ENCODE measurements around the gene CLC. TPM values are rescaled to one million over a fixed set of nuclear protein-coding genes. Genes with fewer than 3 reads are reported as not detected.
"Not testable (repeated sequence)": the region's sequence is repeated elsewhere in the genome, so short reads cannot be mapped to it uniquely, and the experiment has no call there.

Gene CLC
- total RNA-seq, 1 donor from 2014 or later, result 1.4 TPM

DNA sequence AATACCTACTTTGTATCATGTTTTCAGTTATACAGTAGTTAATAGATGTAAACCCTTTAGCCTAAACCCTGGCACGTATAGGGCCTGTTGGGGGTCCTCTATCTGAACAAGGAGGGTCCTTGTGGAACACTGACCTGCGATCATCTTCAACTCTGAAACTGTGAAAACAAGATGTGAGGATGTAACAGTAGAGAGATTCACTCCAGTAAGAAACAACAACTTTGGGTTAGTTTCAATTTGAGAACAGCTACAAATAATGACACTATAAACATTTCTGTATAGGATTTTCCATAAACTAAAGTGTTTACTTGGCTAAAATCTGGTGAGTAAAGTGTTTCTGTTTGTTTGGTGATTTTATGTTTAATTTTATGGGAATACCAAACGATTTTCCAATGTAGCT is 2.1 kb downstream of the CLC start:
- intact Hi-C loops (cut with DNase I), result no loop called here
- DNase-seq (ENCODE audit: low spot score), result no peak
- ATAC-seq, result no peak

- intact Hi-C loops (cut with DNase I), result no loop called here
- ATAC-seq, result no peak
- DNase-seq (ENCODE audit: low spot score), result no peak
Observed at GRCh38 chr19:39733841-39734240, 4.0 kb downstream of the CLC start.

- ATAC-seq, result no peak
- DNase-seq (ENCODE audit: low spot score), result no peak
- intact Hi-C loops (cut with DNase I), result no loop called here
Observed at GRCh38 chr19:39731685-39732084, 6.1 kb downstream of the CLC start.

DNA sequence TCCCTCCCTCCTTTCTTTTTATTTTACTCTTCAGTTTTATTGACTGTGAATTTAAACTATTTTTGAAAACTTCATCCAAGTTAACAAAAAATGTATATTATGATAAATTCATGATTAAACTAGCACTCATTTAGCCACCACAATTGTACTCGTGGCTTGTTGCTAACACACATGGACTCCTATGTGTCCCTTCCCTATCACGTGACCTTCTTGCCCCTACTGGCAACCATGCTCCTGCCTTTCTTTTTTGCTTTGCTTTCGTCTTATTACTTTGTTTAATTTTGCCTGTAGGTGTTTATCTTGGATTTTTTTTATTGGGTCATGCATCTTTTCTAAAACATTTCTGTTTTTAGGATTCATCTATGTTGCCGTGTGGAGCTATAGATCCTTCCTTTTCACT is 8.2 kb downstream of the CLC start:
- DNase-seq (ENCODE audit: low spot score), result no peak
- intact Hi-C loops (cut with DNase I), result no loop called here
- ATAC-seq, result no peak

GRCh38 chr19:39728040-39728439 is 9.8 kb downstream of the CLC start:
- DNase-seq (ENCODE audit: low spot score), result no peak
- ATAC-seq, result no peak
- intact Hi-C loops (cut with DNase I), result no loop called here

DNA sequence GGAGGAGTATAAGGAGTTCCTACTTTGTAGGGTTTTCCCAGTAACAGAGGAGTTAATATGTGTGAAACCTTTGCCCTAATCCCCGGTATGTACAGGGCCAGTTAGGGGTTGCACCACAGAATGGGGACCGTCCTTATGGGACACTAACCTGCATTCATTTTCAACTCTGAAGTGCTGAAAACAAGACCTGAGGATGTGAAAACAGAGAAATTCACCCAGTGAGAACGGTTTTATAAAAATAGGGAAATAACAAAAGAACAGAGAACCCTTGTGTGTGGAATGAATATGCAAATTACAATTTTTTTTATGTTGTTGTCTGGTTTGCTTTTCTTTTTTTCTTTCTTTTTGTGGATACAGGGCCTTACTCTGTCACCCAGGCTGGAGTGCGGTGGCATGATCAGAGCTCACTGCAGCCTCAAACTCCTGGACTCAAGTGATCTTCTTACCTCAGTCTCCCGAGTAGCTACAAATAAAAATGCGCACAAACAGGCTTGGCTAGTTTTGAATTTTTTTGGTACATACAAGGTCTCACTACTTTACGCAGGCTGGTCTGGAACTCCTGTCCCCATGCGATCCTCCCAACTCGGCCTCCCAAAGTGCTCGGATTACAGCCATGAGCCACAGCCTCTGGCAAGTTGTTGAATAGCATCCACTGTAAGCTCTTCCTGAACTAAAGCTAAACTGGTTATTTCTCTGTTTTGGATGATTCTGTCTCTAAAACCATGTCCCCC is 10.6 kb downstream of the CLC start:
- DNase-seq (ENCODE audit: low spot score) (no peak), ATAC-seq (no peak)
- intact Hi-C loops (cut with DNase I), result no loop called here

DNA sequence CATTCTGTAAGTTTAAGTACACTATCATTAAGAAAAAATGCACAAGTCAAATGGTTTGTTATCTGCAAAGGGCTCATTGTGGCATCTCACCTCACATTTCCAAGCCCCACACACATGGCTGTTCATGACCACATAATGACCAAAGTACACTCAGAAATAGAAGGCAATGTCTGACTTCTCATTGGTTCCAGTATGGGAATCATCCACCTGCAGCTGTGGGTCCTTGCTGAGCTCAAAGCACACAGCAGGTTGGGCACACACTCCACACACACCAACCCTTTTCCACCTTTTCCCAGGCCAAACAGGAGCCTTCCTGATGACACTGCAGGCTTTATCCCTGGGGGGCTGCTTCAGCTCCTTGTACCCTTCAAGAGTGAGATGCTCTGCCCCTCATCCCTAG is 11.8 kb downstream of the CLC start:
- intact Hi-C loops (cut with DNase I), result no loop called here
- ATAC-seq, result no peak
- DNase-seq (ENCODE audit: low spot score), result no peak

DNA sequence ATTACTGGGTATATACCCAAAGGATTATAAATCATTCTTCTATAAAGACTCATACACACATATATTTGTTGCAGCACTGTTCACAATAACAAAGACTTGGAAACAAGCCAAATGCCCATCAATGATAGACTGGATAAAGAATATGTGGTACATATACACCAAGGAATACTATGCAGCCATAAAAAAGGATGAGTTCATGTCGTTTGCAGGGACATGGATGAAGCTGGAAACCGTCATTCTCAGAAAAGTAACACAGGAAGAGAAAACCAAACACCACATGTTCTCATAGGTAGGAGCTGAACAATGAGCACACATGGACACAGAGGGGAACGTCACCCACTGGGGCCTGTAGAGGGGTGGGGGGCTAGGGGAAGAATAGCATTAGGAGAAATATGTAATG is 17.7 kb downstream of the CLC start:
- intact Hi-C loops (cut with DNase I); ATAC-seq; DNase-seq (ENCODE audit: low spot score): not testable (repeated sequence)

GRCh38 chr19:39710333-39710890 is 27.4 kb downstream of the CLC start:
- no peak for DNase-seq (ENCODE audit: low spot score)
- intact Hi-C loops (cut with DNase I), result no loop called here
- ATAC-seq, result no peak

DNA sequence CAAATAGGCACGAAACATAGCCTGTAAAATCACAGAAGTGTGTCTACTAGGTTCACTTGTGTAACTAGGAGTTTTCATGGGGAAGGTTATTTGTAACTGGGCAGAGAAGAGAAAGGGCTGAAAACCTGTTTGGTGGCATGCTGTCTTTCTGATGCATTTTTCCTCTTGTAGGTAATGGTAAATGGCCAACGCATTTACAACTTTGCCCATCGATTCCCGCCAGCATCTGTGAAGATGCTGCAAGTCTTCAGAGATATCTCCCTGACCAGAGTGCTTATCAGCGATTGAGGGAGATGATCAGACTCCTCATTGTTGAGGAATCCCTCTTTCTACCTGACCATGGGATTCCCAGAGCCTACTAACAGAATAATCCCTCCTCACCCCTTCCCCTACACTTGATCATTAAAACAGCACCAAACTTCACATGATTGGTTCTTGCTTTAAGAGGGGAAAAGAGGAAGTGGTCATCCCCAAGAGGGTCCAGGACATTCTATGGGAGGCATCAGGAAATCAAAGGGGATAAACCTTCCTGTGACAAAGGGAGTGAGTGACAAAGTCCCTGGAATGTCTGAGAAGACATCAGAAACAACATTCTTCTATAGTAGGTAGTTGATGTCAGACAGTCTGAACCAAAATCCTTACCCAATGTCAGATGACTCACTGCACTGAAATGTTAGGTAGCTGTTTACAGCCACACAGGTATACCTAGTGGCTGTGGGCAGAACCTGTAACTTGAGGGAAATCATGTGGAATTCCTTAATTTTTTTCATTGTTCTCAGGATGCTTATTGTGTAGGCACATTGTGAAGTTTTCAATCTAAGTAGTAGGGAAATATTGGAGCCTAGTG is 28.6 kb downstream of the CLC start:
- no peak for ATAC-seq
- no peak for DNase-seq (ENCODE audit: low spot score)
- intact Hi-C loops (cut with DNase I), result no loop called here

DNA sequence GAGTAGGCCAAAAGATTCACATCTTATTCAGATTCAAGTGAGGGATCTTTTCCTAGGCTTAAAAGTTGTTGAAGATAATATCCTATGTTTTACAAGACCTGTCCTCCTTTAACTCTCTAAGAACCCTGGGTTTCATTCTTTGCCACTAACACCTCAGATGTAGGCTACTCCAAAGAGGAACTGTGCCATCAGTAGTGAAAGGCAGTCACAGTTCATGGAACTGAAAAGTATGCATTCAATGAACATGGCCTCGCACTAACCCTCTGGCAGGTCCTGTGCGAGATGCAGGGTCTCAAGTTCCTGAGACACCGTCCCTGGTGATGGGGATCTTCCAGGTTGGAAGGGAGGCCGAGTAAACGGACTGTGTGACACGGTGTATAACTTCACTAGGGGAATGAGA is 29.2 kb downstream of the CLC start:
- intact Hi-C loops (cut with DNase I), result no loop called here
- ATAC-seq, result no peak
- no peak for DNase-seq (ENCODE audit: low spot score)

- no peak for DNase-seq (ENCODE audit: low spot score)
- intact Hi-C loops (cut with DNase I), result no loop called here
- no peak for ATAC-seq
Observed at GRCh38 chr19:39705578-39706188, 32.1 kb downstream of the CLC start.

DNA sequence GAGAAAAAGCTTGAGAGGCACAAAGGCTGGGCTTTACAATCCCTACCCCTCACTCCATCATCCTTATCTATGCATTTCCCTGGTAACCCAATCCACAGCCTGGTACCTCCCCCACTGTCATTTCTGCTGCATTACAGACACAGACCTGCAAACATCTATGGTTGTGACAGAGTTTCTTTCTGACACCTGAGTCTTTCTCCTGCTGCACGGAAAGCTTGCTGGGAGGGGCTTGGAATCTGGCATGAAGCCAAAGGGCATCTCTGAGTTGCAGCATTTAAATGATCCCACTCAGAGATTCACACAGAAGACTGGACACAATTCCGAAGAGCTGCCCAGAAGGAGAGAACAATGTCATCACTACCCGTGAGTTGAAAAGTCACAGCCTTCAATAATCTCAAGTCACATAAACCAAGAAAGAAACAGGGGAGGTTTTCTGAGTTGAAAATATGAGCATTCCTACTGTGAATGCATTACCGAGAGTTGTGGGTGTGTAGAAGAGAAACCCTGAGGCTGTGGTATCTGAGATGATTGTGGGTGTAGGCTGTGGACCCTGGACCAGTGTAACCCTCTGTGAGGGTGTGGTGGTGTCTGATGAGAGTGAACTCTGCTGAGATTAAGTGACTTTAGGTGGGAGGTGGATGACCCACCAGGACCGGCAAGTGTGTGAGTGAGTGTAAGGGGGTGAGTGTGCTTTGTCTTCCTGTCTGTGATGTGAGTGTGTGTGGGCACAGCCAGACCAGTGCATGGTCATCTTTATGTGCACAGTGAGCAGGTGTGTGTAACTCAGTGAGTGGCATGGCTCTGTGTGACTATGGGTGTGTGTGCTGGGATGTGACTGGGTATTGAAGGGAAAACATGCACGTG is 33.4 kb downstream of the CLC start, which contains the start of gene LGALS14:
LGALS14 (plus strand) TSS at position 301 of the 864 bp plus-strand sequence; CDS start at position 349, 48 bp downstream.
- no peak for DNase-seq (ENCODE audit: low spot score)
- intact Hi-C loops (cut with DNase I), result no loop called here
- no peak for ATAC-seq

DNA sequence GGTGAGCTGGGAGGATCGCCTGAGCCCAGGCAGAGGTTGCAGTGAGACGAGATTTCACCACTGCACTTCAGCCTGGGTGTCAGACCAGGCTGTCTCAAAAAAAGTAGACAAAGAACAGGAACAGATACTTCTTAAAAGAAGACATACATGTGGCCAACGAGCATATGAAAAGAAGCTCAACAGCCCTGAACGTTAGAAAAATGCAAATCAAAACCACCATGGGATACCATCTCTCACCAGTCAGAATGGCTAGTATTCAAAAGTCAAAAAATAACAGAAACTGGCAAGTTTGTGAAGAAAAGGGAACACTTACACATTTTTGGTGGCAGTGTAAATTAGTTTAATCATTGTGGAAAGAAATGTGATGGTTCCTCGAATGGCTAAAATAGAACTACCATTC is 36.5 kb downstream of the CLC start:
- no peak for ATAC-seq
- intact Hi-C loops (cut with DNase I), result no loop called here
- no peak for DNase-seq (ENCODE audit: low spot score)

DNA sequence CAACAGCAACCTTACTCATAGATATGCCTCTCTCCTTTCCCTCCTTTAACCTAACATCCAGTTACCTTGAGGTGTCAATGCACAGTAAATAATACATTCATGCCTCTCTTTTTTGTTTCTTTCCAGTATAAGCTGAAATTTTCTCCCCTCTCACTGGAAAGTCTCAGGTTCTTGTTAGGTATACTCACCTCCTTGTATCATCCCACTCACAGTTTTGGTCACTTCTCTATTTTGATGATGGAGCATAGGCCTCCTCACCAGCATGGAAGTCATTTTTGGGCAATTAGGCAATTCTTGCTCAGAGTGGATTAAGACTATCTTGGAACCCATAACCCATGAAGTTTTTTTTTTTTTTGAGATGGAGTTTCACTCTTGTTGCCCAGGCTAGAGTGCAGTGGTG is 39.3 kb downstream of the CLC start:
- no peak for ATAC-seq
- DNase-seq (ENCODE audit: low spot score), result no peak
- intact Hi-C loops (cut with DNase I), result no loop called here

DNA sequence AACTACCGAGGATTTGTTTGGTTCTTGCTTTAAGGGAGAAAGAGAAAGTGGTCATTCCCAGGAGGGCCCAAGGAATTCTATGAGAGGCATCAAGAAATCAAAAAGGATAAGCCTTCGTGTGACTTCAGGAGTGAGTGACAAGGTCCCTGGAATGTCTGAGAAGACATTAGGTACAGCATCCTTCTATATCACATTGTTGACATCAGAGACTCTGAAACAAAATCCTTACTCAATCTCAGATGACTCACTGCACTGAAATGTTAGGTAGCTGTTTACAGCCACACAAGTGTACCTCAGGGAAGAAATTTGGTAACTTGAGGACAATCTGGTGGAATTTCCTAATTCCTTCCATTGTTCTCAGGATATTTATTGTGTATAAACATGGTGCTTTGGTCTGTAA is 41.4 kb downstream of the CLC start:
- ATAC-seq, result no peak
- intact Hi-C loops (cut with DNase I), result no loop called here
- no peak for DNase-seq (ENCODE audit: low spot score)

DNA sequence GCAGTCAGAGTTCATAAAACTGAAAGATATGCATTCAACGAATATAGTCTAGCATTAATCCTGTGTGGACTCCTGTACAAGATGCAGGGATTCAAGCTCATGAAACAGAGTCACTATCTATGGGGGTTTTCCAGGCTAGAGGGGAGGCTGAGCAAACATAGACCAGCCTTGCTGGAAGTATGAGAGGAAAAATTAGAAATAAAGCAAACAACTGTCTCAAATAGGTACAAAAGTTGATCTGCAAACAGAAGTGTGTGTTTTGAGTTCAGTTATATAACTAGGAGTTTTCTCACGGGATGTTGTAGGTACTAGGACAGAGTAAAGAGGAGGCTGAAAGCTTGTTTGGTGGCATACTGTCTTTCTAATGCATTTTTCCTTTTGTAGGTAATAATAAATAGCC is 42.1 kb downstream of the CLC start:
- intact Hi-C loops (cut with DNase I), result no loop called here
- ATAC-seq (no peak), DNase-seq (ENCODE audit: low spot score) (no peak)

DNA sequence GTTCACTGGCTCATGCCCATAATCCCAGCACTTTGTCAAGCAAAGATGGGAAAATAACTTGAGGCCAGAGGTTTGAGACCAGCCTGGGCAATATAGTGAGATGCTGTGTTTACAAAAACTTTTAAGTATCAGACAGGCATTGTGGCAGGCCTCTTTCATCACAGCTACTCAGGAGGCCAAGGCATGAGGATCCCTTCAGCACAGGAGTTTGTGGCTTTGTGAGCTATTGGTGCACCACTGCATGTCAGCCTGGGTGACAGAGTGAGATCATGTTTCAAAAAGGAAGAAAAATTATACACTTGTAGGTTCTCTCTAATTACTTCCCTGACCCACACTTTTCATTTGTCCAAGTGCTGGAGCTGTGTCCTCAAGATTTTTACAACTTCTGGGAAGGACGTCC is 45.0 kb downstream of the CLC start:
- DNase-seq (ENCODE audit: low spot score) (no peak), ATAC-seq (no peak)
- intact Hi-C loops (cut with DNase I), result no loop called here

GRCh38 chr19:39692166-39692565 is 45.7 kb downstream of the CLC start:
- no peak for DNase-seq (ENCODE audit: low spot score)
- intact Hi-C loops (cut with DNase I), result no loop called here
- ATAC-seq, result no peak
